Measurements from ENCODE around the gene SHROOM4.

The SHROOM4 gene

DNA sequence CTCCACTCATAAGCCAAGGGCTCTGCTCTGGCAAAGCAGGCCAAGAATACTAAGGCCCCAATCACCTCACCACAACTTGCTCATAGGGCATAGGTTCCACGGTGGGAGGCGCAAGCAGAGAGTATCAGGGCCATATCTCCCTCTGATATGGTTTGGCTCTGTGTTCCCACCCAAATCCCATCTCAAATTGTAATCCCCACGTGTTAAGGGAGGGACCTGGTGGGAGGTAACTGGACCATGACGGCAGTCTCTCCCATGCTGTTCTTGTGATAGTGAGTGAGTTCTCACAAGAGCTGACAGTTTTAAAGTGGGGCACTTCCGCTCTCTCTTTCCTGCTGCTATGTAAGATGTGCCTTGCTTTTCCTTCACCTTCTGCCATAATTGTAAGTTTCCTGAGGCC, 88.7 kb downstream of the SHROOM4 start:
- TF ChIP-seq, protein P1, sequence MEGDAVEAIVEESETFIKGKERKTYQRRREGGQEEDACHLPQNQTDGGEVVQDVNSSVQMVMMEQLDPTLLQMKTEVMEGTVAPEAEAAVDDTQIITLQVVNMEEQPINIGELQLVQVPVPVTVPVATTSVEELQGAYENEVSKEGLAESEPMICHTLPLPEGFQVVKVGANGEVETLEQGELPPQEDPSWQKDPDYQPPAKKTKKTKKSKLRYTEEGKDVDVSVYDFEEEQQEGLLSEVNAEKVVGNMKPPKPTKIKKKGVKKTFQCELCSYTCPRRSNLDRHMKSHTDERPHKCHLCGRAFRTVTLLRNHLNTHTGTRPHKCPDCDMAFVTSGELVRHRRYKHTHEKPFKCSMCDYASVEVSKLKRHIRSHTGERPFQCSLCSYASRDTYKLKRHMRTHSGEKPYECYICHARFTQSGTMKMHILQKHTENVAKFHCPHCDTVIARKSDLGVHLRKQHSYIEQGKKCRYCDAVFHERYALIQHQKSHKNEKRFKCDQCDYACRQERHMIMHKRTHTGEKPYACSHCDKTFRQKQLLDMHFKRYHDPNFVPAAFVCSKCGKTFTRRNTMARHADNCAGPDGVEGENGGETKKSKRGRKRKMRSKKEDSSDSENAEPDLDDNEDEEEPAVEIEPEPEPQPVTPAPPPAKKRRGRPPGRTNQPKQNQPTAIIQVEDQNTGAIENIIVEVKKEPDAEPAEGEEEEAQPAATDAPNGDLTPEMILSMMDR (IDR thresholded peaks at IDR 0.05) = no peak
- no peak for DNase-seq (ENCODE audit: low spot score)
- H3K4me3 ChIP-seq = no peak overlapping the region
- H3K27ac ChIP-seq = no peak overlapping the region

DNA sequence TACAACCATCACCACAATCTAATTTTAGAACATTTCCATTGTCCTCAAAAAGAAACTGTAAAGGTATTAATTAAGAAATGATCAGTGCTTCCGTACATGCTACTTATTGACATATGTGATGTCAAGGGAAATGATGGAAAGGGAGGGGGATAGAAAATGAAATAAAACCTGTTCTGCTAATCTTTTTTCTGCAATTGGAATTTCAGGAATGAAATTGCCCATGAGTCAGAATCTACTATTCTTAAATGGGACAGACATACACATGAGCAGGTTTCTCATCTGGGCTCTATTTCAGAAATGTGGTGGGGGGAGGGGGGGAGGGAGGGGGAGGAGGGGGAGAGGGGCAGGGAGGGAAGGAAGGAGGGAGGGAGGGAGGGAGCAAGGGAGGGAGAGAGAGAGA, 91.0 kb downstream of the SHROOM4 start:
- no peak overlapping the region for H3K4me3 ChIP-seq
- no peak for DNase-seq (ENCODE audit: low spot score)
- TF ChIP-seq, protein P1 (IDR thresholded peaks at IDR 0.05) = no peak
- H3K27ac ChIP-seq = no peak overlapping the region

DNA sequence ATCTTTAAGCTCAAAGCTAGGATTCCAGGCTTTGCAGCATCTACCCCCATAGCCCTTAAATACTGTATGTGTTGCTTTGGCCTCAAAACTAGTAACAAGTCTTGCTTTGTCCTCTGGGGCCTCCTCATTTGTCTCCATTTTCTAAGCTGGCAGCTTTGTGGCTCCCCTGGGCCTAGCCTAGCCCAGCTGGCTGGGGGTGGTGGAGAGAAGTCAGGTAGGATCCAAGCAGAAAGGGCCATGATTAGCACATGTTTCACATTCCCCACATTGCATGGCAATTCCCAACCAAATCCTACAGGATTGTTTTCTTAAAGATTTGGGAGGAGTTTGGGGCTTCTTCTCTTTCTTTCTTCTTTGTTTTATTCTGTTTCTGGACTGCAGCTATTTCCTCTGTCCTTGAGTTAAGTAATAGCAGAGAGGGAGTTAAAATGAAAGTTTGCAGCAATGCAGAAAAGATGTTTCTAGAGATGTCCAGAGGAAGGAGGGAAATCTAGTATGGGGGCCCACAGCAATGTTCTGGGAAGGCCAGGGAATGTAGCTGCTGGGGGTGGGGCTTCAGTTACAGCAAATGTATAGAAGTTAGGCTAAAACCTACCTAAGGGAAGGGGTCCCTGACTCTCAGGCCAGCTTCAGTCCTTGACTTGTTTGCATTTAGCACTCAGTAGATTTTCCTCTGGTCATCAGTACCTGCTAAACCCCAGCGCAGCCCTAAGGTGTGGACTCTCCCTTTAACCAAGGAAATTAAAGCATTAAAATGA, 92.1 kb downstream of the SHROOM4 start:
- no peak for DNase-seq (ENCODE audit: low spot score)
- no peak overlapping the region for H3K4me3 ChIP-seq
- TF ChIP-seq, protein P1 (IDR thresholded peaks at IDR 0.05) = no peak
- no peak overlapping the region for H3K27ac ChIP-seq

DNA sequence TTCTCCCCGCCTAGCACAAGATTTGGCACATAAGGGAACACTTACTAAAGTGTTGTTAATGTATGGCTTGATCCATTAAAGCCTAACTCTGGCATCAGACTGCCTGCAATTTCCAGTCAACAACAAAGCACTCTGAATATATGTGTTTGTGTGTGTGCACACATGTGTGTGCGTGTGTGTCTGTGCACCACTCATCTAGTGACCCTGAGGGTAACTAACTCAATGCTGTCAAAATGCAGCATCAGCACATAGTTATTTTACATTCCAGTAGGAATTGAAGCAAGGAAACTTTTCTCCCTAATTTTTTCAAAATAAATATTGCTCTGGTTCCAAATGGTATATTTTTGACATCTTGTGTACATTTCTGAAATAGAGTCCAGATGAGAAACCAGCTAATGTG, 94.4 kb downstream of the SHROOM4 start:
- TF ChIP-seq, protein P1 (IDR thresholded peaks at IDR 0.05) = no peak
- DNase-seq (ENCODE audit: low spot score) = no peak

DNA sequence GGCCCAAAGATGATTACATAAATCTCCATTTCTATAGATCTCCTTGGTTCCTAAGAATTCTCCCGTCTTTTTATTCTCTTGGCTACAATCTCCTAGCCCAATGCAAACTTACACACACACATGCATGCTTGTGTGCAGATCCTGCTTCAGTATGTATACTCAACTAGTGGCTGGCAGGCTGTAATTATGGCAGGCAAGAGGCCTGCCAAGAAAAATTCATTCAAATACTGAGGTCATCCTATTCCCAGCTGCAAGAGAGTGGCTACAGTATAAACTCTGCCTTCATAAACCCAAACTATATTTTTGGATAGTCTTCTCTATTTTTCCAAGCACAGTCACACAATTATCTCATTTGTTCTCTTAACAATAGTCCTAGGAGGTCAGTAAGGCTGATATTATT, 95.2 kb downstream of the SHROOM4 start:
- Histone ChIP-seq H3K27ac (no peak overlapping the region), H3K4me3 (no peak overlapping the region)
- TF ChIP-seq, protein P1 (IDR thresholded peaks at IDR 0.05) = no peak
- DNase-seq (ENCODE audit: low spot score) = no peak

More for the DNA sequence above, 94.4 kb downstream of the SHROOM4 start:
- no peak overlapping the region for H3K27ac ChIP-seq
- H3K4me3 ChIP-seq = no peak overlapping the region

DNA sequence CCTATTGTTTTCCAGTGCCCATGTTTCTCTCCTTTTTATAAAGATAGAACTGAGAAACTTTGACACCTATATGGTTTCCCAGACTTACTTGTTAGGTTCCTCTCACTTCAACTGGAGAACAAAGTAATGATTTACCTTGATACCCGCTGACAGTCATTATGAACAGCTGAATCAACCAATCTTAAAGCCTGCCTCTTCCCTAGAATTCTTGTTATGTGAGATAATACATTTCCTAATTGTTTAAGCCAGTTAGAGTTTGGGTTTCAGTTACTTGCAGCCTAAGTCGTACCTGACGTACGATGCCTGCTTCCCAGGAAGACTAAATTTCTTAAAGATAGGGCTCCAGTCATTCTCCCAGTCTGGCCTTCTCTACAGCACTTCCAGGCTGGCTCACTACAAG, 97.3 kb downstream of the SHROOM4 start:
- TF ChIP-seq, protein P1 (IDR thresholded peaks at IDR 0.05) = no peak
- Histone ChIP-seq H3K4me3 (no peak overlapping the region), H3K27ac (no peak overlapping the region)
- no peak for DNase-seq (ENCODE audit: low spot score)

DNA sequence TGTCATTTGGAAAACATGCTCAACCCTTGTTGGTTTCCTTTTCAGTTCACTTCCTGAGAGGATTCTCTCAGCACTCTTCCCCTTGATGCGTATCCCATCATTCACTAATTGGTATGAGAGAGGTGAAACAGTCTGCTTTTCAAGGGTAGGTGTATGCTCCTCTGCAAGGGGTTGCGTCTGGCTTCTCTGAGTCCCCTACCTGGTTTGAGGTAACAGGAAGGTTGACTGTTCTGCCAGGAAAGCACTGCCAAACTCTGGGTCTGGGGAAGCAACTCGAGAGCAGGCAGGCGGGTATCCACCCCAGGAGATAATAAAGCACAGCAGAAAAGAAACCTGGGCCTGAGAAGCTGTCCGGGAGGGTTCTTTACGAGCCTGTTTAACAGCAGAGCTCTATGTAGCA, 101.2 kb downstream of the SHROOM4 start:
- Histone ChIP-seq H3K4me3 (no peak overlapping the region), H3K27ac (no peak overlapping the region)
- TF ChIP-seq, protein P1 (IDR thresholded peaks at IDR 0.05) = no peak
- no peak for DNase-seq (ENCODE audit: low spot score)

Data from coronary artery (tissue), 2 donors.